Eye (tissue), 1 donor: ENCODE measurements around the gene RGS17.
"Not testable (repeated sequence)": the region's sequence is repeated elsewhere in the genome, so short reads cannot be mapped to it uniquely, and the experiment has no call there.

Experiments used
- DNase-seq: peaks from one replicate; pipeline ENCODE4 v3.0.0-alpha.2; 2015

The RGS17 gene

GRCh38 chr6:153131037-153131981 is at the start of gene RGS17:
Gene RGS17 (minus strand): TSS chr6:153131282. CDS start chr6:153044018, 87,264 bp downstream.
- peak; percentile 93 for DNase-seq

GRCh38 chr6:153172815-153173214 is 41.7 kb upstream of the RGS17 start:
- peak; percentile 16 for DNase-seq

- DNase-seq, result no peak
These were observed 39.4 kb upstream of the RGS17 start for GRCh38 chr6:153170511-153170910.

GRCh38 chr6:153167907-153168306 is 36.8 kb upstream of the RGS17 start:
- no peak for DNase-seq

- peak; percentile 6 for DNase-seq
These were observed 36.2 kb upstream of the RGS17 start for GRCh38 chr6:153167061-153167891.

GRCh38 chr6:153162646-153163045 is 31.6 kb upstream of the RGS17 start:
- DNase-seq, result no peak

GRCh38 chr6:153162172-153162571 is 31.1 kb upstream of the RGS17 start:
- no peak for DNase-seq

GRCh38 chr6:153160221-153160620 is 29.1 kb upstream of the RGS17 start:
- DNase-seq, result no peak

GRCh38 chr6:153150752-153151440 is 19.8 kb upstream of the RGS17 start:
- no peak for DNase-seq

- DNase-seq, result no peak
These were observed 19.3 kb upstream of the RGS17 start for GRCh38 chr6:153150371-153150751.

GRCh38 chr6:153149891-153150290 is 18.8 kb upstream of the RGS17 start:
- DNase-seq, result no peak

- no peak for DNase-seq
These were observed 15.3 kb upstream of the RGS17 start for GRCh38 chr6:153146413-153146812.

GRCh38 chr6:153145591-153145990 is 14.5 kb upstream of the RGS17 start:
- no peak for DNase-seq

- no peak for DNase-seq
These were observed 12.1 kb upstream of the RGS17 start for GRCh38 chr6:153143200-153143599.

GRCh38 chr6:153140299-153140698 is 9.2 kb upstream of the RGS17 start:
- DNase-seq, result no peak

GRCh38 chr6:153138930-153139329 is 7.8 kb upstream of the RGS17 start:
- DNase-seq, result no peak

GRCh38 chr6:153135681-153136080 is 4.6 kb upstream of the RGS17 start:
- no peak for DNase-seq

GRCh38 chr6:153133667-153134066 is 2.6 kb upstream of the RGS17 start:
- DNase-seq, result not testable (repeated sequence)

- DNase-seq, result no peak
These were observed 506 bp downstream of the RGS17 start for GRCh38 chr6:153130515-153131036.

- DNase-seq, result peak; percentile 80
These were observed 1.1 kb downstream of the RGS17 start for GRCh38 chr6:153129873-153130514.

GRCh38 chr6:153126218-153126617 is 4.9 kb downstream of the RGS17 start:
- no peak for DNase-seq

- DNase-seq, result no peak
These were observed 6.0 kb downstream of the RGS17 start for GRCh38 chr6:153125032-153125431.
